HL-60 (cell line): ENCODE results near the gene BTBD9.

Experiments
- CTCF ChIP-seq: IDR thresholded peaks from one replicate; pipeline ENCODE4 v1.5.1; 2011; ENCODE audit warnings: low read length, control low read depth, inconsistent platforms; ENCODE audit not compliant: insufficient read depth
- GABPA ChIP-seq: IDR thresholded peaks from 2 replicates; pipeline ENCODE4 v1.6.1; 2012; ENCODE audit warnings: low read depth
- POLR2AphosphoS5 ChIP-seq: IDR thresholded peaks from 2 replicates; pipeline ENCODE4 v1.6.1; 2012; ENCODE audit warnings: low read depth

- TF ChIP-seq CTCF, result no peak
- TF ChIP-seq GABPA, result no peak
- no peak for TF ChIP-seq POLR2AphosphoS5
Measured at GRCh38 chr6:38305995-38306681, 333.6 kb downstream of the BTBD9 start.
